H1 (cell line): Measurements from ENCODE around the gene IMPDH1. TPM values are rescaled to one million over a fixed set of nuclear protein-coding genes. Genes with fewer than 3 reads are reported as not detected.

Source experiments
- CTCF ChIA-PET: fragments of 300-600 bp; sonication (Branson Sonifier 250); formaldehyde crosslinking; loops from one replicate; lab custom pipeline; 2021; ENCODE audit not compliant: partially characterized antibody; lab: Charles Lee
- POLR2A ChIA-PET: fragments of 300-600 bp; sonication (Branson Sonifier 250); formaldehyde crosslinking; loops from one replicate; lab custom pipeline; 2021; ENCODE audit warnings: inconsistent platforms; ENCODE audit not compliant: partially characterized antibody; lab: Charles Lee
- DNase-seq, 2 experiments: peaks; one replicate each; pipeline versions ENCODE4 v3.0.0 to v3.0.0-alpha.2; 2010 to 2022; ENCODE audit warnings: low spot score in 2 of 2, low read depth in 1 of 2, mixed read lengths in 1 of 2
- FAIRE-seq: peaks from 2 replicates; lab custom pipeline; 2011; peaks lifted over from hg19 to GRCh38; lab: Jason Lieb, UNC
- H2AFZ ChIP-seq: 2 replicates; pipeline ENCODE4 v1.8.1; 2012; ENCODE audit warnings: low read length, inconsistent platforms
- H2AK5ac ChIP-seq: 2 replicates; pipeline ENCODE4 v1.6.1; 2013; ENCODE audit warnings: low read depth, low read length
- H2BK120ac ChIP-seq: replicated peaks from 2 replicates; pipeline ENCODE3; 2013; ENCODE audit warnings: low read depth, low read length, inconsistent platforms
- H2BK12ac ChIP-seq: 2 replicates; pipeline ENCODE4 v1.6.1; 2013; ENCODE audit warnings: low read depth, low read length
- H2BK15ac ChIP-seq: 2 replicates; pipeline ENCODE4 v1.6.1; 2013; ENCODE audit warnings: low read length
- H2BK20ac ChIP-seq: 2 replicates; pipeline ENCODE4 v1.6.1; 2013; ENCODE audit warnings: low read length
- H2BK5ac ChIP-seq: 2 replicates; pipeline ENCODE4 v1.6.1; 2013; ENCODE audit warnings: low read depth, low read length
- H3K14ac ChIP-seq: 2 replicates; pipeline ENCODE4 v1.6.1; 2013; ENCODE audit warnings: inconsistent platforms; ENCODE audit not compliant: insufficient read length
- H3K18ac ChIP-seq: 2 replicates; pipeline ENCODE4 v1.6.1; 2013; ENCODE audit warnings: low read length; ENCODE audit errors: extremely low read depth
- H3K23ac ChIP-seq: 2 replicates; pipeline ENCODE4 v1.6.1; 2013; ENCODE audit warnings: inconsistent platforms; ENCODE audit not compliant: insufficient read length
- H3K23me2 ChIP-seq: 2 replicates; pipeline ENCODE4 v1.6.1; 2013; ENCODE audit warnings: low read depth, low read length
- H3K27ac ChIP-seq: 2 replicates; pipeline ENCODE4 v1.6.1; 2011; ENCODE audit warnings: low read depth, low read length, inconsistent platforms
- H3K27me3 ChIP-seq, 4 experiments: replicated peaks in 1 of 4; 1 replicate in 1 of 4; 2 replicates in 3 of 4; pipeline versions ENCODE4 v1.6.1 to v1.8.1; 2011 to 2013; ENCODE audit warnings: low read length in 3 of 4, mild to moderate bottlenecking in 3 of 4, inconsistent platforms in 2 of 4, mixed read lengths in 2 of 4, moderate library complexity in 1 of 4; ENCODE audit not compliant: control insufficient read depth in 3 of 4, insufficient read depth in 3 of 4; ENCODE audit errors: extremely low read depth in 1 of 4
- H3K36me3 ChIP-seq, 4 experiments: 2 replicates each; pipeline versions ENCODE4 v1.6.1 to v1.8.1; 2011 to 2013; ENCODE audit warnings: mild to moderate bottlenecking in 4 of 4, low read length in 3 of 4, moderate library complexity in 2 of 4, control low read depth in 1 of 4, inconsistent platforms in 1 of 4; ENCODE audit not compliant: insufficient read depth in 4 of 4, control insufficient read depth in 2 of 4
- H3K4ac ChIP-seq: replicated peaks from 2 replicates; pipeline ENCODE3; 2013; ENCODE audit warnings: low read length, low read depth, mixed read lengths, inconsistent platforms; ENCODE audit not compliant: insufficient read length
- H3K4me1 ChIP-seq, 4 experiments: replicated peaks in 1 of 4; 1 replicate in 1 of 4; 2 replicates in 3 of 4; pipeline versions ENCODE4 v1.6.1 to v1.8.1; 2011 to 2013; ENCODE audit warnings: low read length in 3 of 4, inconsistent platforms in 2 of 4, mixed read lengths in 1 of 4; ENCODE audit not compliant: insufficient read depth in 4 of 4, control insufficient read depth in 3 of 4
- H3K4me2 ChIP-seq, 2 experiments: 2 replicates each; pipeline versions ENCODE4 v1.6.1 to v1.8.1; 2011 to 2013; ENCODE audit warnings: low read depth in 2 of 2, low read length in 2 of 2, control low read depth in 1 of 2, inconsistent platforms in 1 of 2, mild to moderate bottlenecking in 1 of 2; ENCODE audit not compliant: insufficient read depth in 1 of 2
- H3K4me3 ChIP-seq, 4 experiments: fragments of 200-600, 300-600 bp in 1 of 4; sonication (generic), shearing (Covaris generic), sonication (Bioruptor Twin) in 1 of 4; 2 replicates each; pipeline versions ENCODE4 v1.5.1 to v1.8.1; 2011 to 2016; ENCODE audit warnings: low read length in 4 of 4, low read depth in 3 of 4, control low read depth in 2 of 4, inconsistent platforms in 2 of 4, mild to moderate bottlenecking in 2 of 4, mixed read lengths in 1 of 4, moderate library complexity in 1 of 4; ENCODE audit not compliant: insufficient read depth in 2 of 4; ENCODE audit errors: extremely low read depth in 1 of 4
- H3K56ac ChIP-seq: replicated peaks from 2 replicates; pipeline ENCODE3; 2013; ENCODE audit warnings: low read depth, mild to moderate bottlenecking, mixed read lengths, low read length, inconsistent platforms; ENCODE audit not compliant: insufficient read length
- H3K79me1 ChIP-seq: 2 replicates; pipeline ENCODE4 v1.6.1; 2013; ENCODE audit warnings: low read depth, low read length, control low read depth
- H3K79me2 ChIP-seq, 2 experiments: 2 replicates each; pipeline versions ENCODE4 v1.6.1 to v1.8.1; 2012 to 2013; ENCODE audit warnings: low read length in 2 of 2, mild to moderate bottlenecking in 2 of 2, inconsistent platforms in 1 of 2; ENCODE audit not compliant: insufficient read depth in 2 of 2, control insufficient read depth in 1 of 2
- H3K9ac ChIP-seq, 4 experiments: replicated peaks in 1 of 4; 1 replicate in 1 of 4; 2 replicates in 3 of 4; pipeline versions ENCODE4 v1.6.1 to v1.8.1; 2011 to 2013; ENCODE audit warnings: low read depth in 3 of 4, low read length in 3 of 4, control low read depth in 2 of 4, mild to moderate bottlenecking in 2 of 4, moderate library complexity in 2 of 4, inconsistent platforms in 1 of 4; ENCODE audit errors: extremely low read depth in 1 of 4
- H3K9me3 ChIP-seq, 2 experiments: 2 replicates each; pipeline versions ENCODE4 v1.6.1 to v1.8.1; 2012 to 2013; ENCODE audit warnings: mild to moderate bottlenecking in 2 of 2, moderate library complexity in 2 of 2, control low read depth in 1 of 2, inconsistent platforms in 1 of 2, low read depth in 1 of 2, low read length in 1 of 2, mixed read lengths in 1 of 2; ENCODE audit not compliant: insufficient read depth in 2 of 2
- H4K20me1 ChIP-seq, 2 experiments: replicated peaks in 1 of 2; 2 replicates each; pipeline versions ENCODE3 to v1.8.1; 2011 to 2013; ENCODE audit warnings: inconsistent platforms in 2 of 2, low read length in 2 of 2, mild to moderate bottlenecking in 1 of 2; ENCODE audit not compliant: insufficient read depth in 2 of 2, control insufficient read depth in 1 of 2
- H4K5ac ChIP-seq: 2 replicates; pipeline ENCODE4 v1.6.1; 2013; ENCODE audit warnings: low read length, low read depth, mixed read lengths, inconsistent platforms; ENCODE audit not compliant: insufficient read length
- H4K8ac ChIP-seq: 2 replicates; pipeline ENCODE4 v1.8.0; 2013; ENCODE audit warnings: mild to moderate bottlenecking, moderate library complexity, low read length, inconsistent platforms; ENCODE audit not compliant: insufficient read depth; ENCODE audit errors: extremely low read depth
- H4K91ac ChIP-seq: replicated peaks from 2 replicates; pipeline ENCODE3; 2013; ENCODE audit warnings: low read length, mixed read lengths, inconsistent platforms; ENCODE audit not compliant: insufficient read length
- ASH2L ChIP-seq: fragments of 200-600, 300-600 bp; sonication (generic); IDR thresholded peaks from one replicate; pipeline ENCODE4 v1.7.1; 2017; ENCODE audit warnings: low read length
- CBX5 ChIP-seq: fragments of 300-800, 300-1000 bp; sonication (generic); IDR thresholded peaks from 2 replicates; pipeline ENCODE4 v1.7.1; 2016; ENCODE audit warnings: antibody characterized with exemption, low read length, low read depth
- CREB1 ChIP-seq: IDR thresholded peaks from 2 replicates; pipeline ENCODE4 v1.6.1; 2012; ENCODE audit warnings: inconsistent platforms
- CTBP2 ChIP-seq: IDR thresholded peaks from 2 replicates; pipeline ENCODE4 v1.7.0; 2011; ENCODE audit warnings: borderline replicate concordance, mild to moderate bottlenecking, moderate library complexity, mixed read lengths, low read length; ENCODE audit not compliant: insufficient read depth, insufficient read length
- EZH2 ChIP-seq: fragments of 200-600 bp; sonication (generic); IDR thresholded peaks from 2 replicates; pipeline ENCODE4 v1.7.1; 2012; ENCODE audit warnings: low read depth, mild to moderate bottlenecking, moderate library complexity, low read length, inconsistent platforms; ENCODE audit not compliant: severe bottlenecking
- FOSL1 ChIP-seq: IDR thresholded peaks from 2 replicates; pipeline ENCODE4 v1.6.1; 2011; ENCODE audit warnings: mild to moderate bottlenecking, low read depth, low read length, moderate library complexity; ENCODE audit not compliant: insufficient read depth
- GTF2F1 ChIP-seq: IDR thresholded peaks from 2 replicates; pipeline ENCODE4 v1.6.1; 2012; ENCODE audit warnings: low read depth, low read length, improper control_type of control experiment, borderline replicate concordance
- KDM1A ChIP-seq: fragments of 200-600, 300-600 bp; sonication (generic); IDR thresholded peaks from 2 replicates; pipeline ENCODE4 v1.7.1; 2016; ENCODE audit warnings: mild to moderate bottlenecking, low read length, borderline replicate concordance
- POLR2A ChIP-seq, 2 experiments: IDR thresholded peaks; 1 replicate in 1 of 2; 2 replicates in 1 of 2; pipeline ENCODE4 v1.6.1; 2011; ENCODE audit warnings: low read depth in 2 of 2, low read length in 2 of 2, mild to moderate bottlenecking in 2 of 2; ENCODE audit errors: control extremely low read depth in 1 of 2
- POLR2AphosphoS5 ChIP-seq: IDR thresholded peaks from 2 replicates; pipeline ENCODE4 v1.6.1; 2011; ENCODE audit warnings: low read depth, low read length
- POU5F1 ChIP-seq: IDR thresholded peaks from 2 replicates; pipeline ENCODE4 v1.6.1; 2011; ENCODE audit warnings: low read depth, mild to moderate bottlenecking, low read length, moderate library complexity
- SP1 ChIP-seq: IDR thresholded peaks from 2 replicates; pipeline ENCODE4 v1.6.1; 2011; ENCODE audit warnings: low read depth, low read length
- SUZ12 ChIP-seq: fragments of 200-600 bp; sonication (generic); IDR thresholded peaks from 2 replicates; pipeline ENCODE4 v1.6.1; 2012; ENCODE audit warnings: mild to moderate bottlenecking, inconsistent platforms, low read length, moderate library complexity, mixed read lengths
- YY1 ChIP-seq: IDR thresholded peaks from 2 replicates; pipeline ENCODE4 v1.6.1; 2011; ENCODE audit warnings: low read depth, mild to moderate bottlenecking, low read length
- WGBS, 2 experiments: shearing (Covaris generic) in 1 of 2; methylation state at CpG; one replicate each; pipeline versions ENCODE4 v1.1.6 to v1.1.7; 2013 to 2015; ENCODE audit warnings: low lambda C conversion rate in 2 of 2, mixed read lengths in 2 of 2, inconsistent platforms in 1 of 2, low coverage in 1 of 2, missing lambda C conversion rate in 1 of 2; ENCODE audit not compliant: insufficient replicate concordance in 2 of 2, insufficient coverage in 1 of 2, insufficient read length in 1 of 2; ENCODE audit errors: extremely low coverage in 1 of 2, missing lambda C conversion rate in 1 of 2; 5-methylcytosine and 5-hydroxymethylcytosine counted together
- polyA plus RNA-seq, 7 experiments: library from polyadenylated mRNA; depleted of rRNA in 3 of 7; stranded (reverse) in 5 of 7; unstranded in 2 of 7; fragments of >200 nt in 5 of 7; fragments of 200-250 nt in 2 of 7; gene quantifications; 1 replicate in 5 of 7; 2 replicates in 1 of 7; 4 replicates in 1 of 7; pipeline versions ENCODE4 v1.2.1 to v1.2.3, GENCODE V29; 2011 to 2013; ENCODE audit warnings: missing spikeins in 2 of 7, mixed read lengths in 2 of 7
- total RNA-seq: library from RNA; stranded (reverse); fragmentation: NEBNext Ultra II Directional; extraction: Animal tissue kit (Norgen Biotek cat#: 25700); gene quantifications from 2 replicates; pipeline ENCODE4 v1.2.1, GENCODE V29; 2021

IMPDH1 gene
- total and polyA plus RNA-seq, 2 of the 8 experiments (the other 6 are each of a cell fraction or from before 2014, with no cell fraction given): 45.8 TPM

DNA sequence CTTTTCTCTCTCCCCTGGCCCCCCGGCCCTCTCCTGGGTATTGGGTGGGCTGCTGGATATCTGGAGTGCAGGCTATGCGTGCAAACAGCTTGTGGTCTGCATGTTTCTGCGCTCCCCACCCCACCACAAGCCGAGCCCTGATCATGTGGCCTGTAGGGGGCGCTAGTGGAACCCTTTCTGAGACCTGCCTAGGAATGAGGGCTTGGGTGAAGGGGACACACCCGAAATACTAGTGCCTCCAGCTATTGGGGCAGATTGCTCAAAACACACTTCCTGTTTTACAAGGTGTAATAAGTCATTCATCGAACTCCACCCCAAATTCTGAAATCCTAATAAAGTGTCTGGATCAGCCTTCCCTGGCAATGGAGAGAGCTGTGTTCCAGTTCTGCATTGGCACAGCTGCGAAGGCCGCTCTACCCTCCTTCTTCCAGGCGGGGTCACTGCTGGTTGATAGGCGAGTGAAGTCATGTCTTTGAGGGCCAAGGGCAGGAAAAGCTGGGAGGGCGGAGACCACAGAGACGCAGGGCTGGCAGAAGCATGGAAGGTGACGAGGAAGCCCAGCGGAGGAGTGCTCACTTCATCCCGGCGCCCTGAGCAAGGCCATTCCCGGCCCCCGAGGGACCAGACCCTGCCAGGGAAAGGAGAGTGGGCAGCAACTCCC, 28.5 kb downstream of the IMPDH1 start:
- Histone ChIP-seq H3K27me3 (peaks cover 0 to 3% (median 0%) of the 10 kb centered on the region in 4 experiments; a peak in 1 of 7 replicates), H3K56ac (no peak overlapping the region), H3K4ac (no peak overlapping the region), H2BK120ac (no peak overlapping the region), H2BK20ac (no peak overlapping the region), H4K20me1 (no peaks in the 10 kb centered on the region), H2BK15ac (no peak overlapping the region; the same call in 1 of the 2 replicates), H3K79me2 (no peaks in the 10 kb centered on the region), H2BK5ac (no peak overlapping the region), H3K14ac (no peak overlapping the region), H3K4me3 (no peak overlapping the region), H2BK12ac (no peak overlapping the region), H4K91ac (no peak overlapping the region), H4K5ac (no peak overlapping the region), H3K27ac (no peak overlapping the region), H2AK5ac (no peak overlapping the region), H3K4me2 (no peak overlapping the region), H3K9me3 (no peaks in the 10 kb centered on the region), H4K8ac (peak overlapping the region; percentile 48; the same call in 1 of the 2 replicates), H3K9ac (no peak overlapping the region), H3K18ac (no peak overlapping the region), H2AFZ (no peak overlapping the region), H3K4me1 (peaks cover 0 to 12% (median 8%) of the 10 kb centered on the region in 4 experiments; a peak in 5 of 7 replicates), H3K36me3 (no peaks in the 10 kb centered on the region), H3K23ac (no peak overlapping the region), H3K23me2 (no peaks in the 10 kb centered on the region), H3K79me1 (no peaks in the 10 kb centered on the region)
- ChIA-PET POLR2A (interaction anchor here (0.7 to 1.4 kb wide), 4 partner anchors 8 to 30 kb away, joined by 3 to 4 read pairs (median 3); no protein-coding TSS in a partner anchor), CTCF (interaction anchor here (0.6 to 18.9 kb wide), 26 partner anchors 11 to 725 kb away, joined by 3 to 345 read pairs (median 4); partner anchors contain the start of genes IMPDH1, PRRT4 and RBM28)
- FAIRE-seq (no peak), DNase-seq (peak in 1 of 2 experiments; percentile 96)
- 58% methylated on average over 17 of the region's 19 CpGs; no CpG with 5 or more reads in 1 of the 2 experiments for WGBS, 2 experiments
- TF ChIP-seq POLR2A (IDR thresholded peaks at IDR 0.05; ENCODE audit: control extremely low read depth in 1 of 2, low read depth in 2 of 2, low read length in 2 of 2) (no peak), GTF2F1 (no peak), SP1 (no peak), SUZ12 (no peak), POLR2AphosphoS5 (no peak), ASH2L (no peak), CREB1 (no peak), KDM1A (peak; percentile 71; the same call in 1 of the 2 replicates), POU5F1 (no peak), EZH2 (no peak), CBX5 (no peak), FOSL1 (no peak), YY1 (no peak), CTBP2 (no peak)
